Stimulated activated naive CD4-positive, alpha-beta T cell (primary cell): Measurements from ENCODE around the gene ZBTB20.

Experiments used
- DNase-seq, 6 experiments: peaks; one replicate each; lab custom pipeline; 2025; lab: John Stamatoyannopoulos, UW

ZBTB20 gene

GRCh38 chr3:114408736-114409670, 738.1 kb downstream of the ZBTB20 start:
- DNase-seq, result no peak

GRCh38 chr3:114406922-114407321, 740.2 kb downstream of the ZBTB20 start:
- no peak for DNase-seq

- DNase-seq, result no peak
Measured at GRCh38 chr3:114406286-114406685, 740.8 kb downstream of the ZBTB20 start.

- no peak for DNase-seq
Measured at GRCh38 chr3:114405202-114405990, 741.7 kb downstream of the ZBTB20 start.

- no peak for DNase-seq
Measured at GRCh38 chr3:114404590-114404989, 742.5 kb downstream of the ZBTB20 start.

- no peak for DNase-seq
Measured at GRCh38 chr3:114402838-114403237, 744.2 kb downstream of the ZBTB20 start.

- no peak for DNase-seq
Measured at GRCh38 chr3:114401346-114401745, 745.7 kb downstream of the ZBTB20 start.

GRCh38 chr3:114400371-114400770, 746.7 kb downstream of the ZBTB20 start:
- DNase-seq, result no peak

GRCh38 chr3:114394551-114394950, 752.5 kb downstream of the ZBTB20 start:
- DNase-seq, result no peak

- no peak for DNase-seq
Measured at GRCh38 chr3:114393367-114394072, 753.6 kb downstream of the ZBTB20 start.

GRCh38 chr3:114392831-114393230, 754.3 kb downstream of the ZBTB20 start:
- no peak for DNase-seq

- peak in 1 of 6 experiments; percentile 11 for DNase-seq
Measured at GRCh38 chr3:114389156-114389555, 757.9 kb downstream of the ZBTB20 start.

- no peak for DNase-seq
Measured at GRCh38 chr3:114384558-114384903, 762.6 kb downstream of the ZBTB20 start.

- DNase-seq, result peak; percentile 9 to 51 (median 22)
Measured at GRCh38 chr3:114383875-114384557, 763.1 kb downstream of the ZBTB20 start.

- DNase-seq, result no peak
Measured at GRCh38 chr3:114380233-114380651, 766.8 kb downstream of the ZBTB20 start.

- DNase-seq, result no peak
Measured at GRCh38 chr3:114379266-114379665, 767.8 kb downstream of the ZBTB20 start.

- DNase-seq, result no peak
Measured at GRCh38 chr3:114378760-114379159, 768.3 kb downstream of the ZBTB20 start.

GRCh38 chr3:114377426-114377825, 769.7 kb downstream of the ZBTB20 start:
- DNase-seq, result no peak

GRCh38 chr3:114376516-114377185, 770.4 kb downstream of the ZBTB20 start:
- DNase-seq, result no peak

GRCh38 chr3:114375608-114376421, 771.3 kb downstream of the ZBTB20 start:
- no peak for DNase-seq
